ENCODE results near the gene LCN1.

DNA sequence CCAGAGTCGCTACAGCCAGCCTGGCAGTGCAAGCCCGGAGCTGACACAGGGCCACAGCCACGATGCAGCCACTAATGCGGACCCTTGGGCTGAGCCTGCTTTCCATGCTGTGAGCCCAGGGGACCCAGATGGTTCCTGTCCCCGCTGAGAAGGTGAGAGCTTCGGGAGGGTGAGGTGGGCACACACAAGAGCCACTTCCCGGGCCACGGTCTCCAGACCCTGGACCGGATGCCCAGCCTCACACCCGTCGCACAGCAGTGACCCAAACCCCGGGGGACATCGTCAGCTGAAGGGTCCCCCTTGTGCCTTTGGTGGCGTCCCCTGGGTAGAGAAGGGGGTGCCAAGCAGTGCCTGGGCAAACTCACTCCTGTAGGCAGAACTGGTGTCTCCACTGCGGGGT is 53.7 kb downstream of the LCN1 start:
- TF ChIP-seq EZH2 (IDR thresholded peaks at IDR 0.05; ENCODE audit: low read length), result no peak
- TF ChIP-seq, protein P1, sequence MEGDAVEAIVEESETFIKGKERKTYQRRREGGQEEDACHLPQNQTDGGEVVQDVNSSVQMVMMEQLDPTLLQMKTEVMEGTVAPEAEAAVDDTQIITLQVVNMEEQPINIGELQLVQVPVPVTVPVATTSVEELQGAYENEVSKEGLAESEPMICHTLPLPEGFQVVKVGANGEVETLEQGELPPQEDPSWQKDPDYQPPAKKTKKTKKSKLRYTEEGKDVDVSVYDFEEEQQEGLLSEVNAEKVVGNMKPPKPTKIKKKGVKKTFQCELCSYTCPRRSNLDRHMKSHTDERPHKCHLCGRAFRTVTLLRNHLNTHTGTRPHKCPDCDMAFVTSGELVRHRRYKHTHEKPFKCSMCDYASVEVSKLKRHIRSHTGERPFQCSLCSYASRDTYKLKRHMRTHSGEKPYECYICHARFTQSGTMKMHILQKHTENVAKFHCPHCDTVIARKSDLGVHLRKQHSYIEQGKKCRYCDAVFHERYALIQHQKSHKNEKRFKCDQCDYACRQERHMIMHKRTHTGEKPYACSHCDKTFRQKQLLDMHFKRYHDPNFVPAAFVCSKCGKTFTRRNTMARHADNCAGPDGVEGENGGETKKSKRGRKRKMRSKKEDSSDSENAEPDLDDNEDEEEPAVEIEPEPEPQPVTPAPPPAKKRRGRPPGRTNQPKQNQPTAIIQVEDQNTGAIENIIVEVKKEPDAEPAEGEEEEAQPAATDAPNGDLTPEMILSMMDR (optimal IDR thresholded peaks at IDR 0.05 in 1 of 3, IDR thresholded peaks at IDR 0.05 in 1 of 3, conservative IDR thresholded peaks at IDR 0.05 in 1 of 3; ENCODE audit: extremely low read depth in 1 of 3, insufficient read depth in 2 of 3, low read length in 3 of 3), result no peak
